DND-41 (cell line): Measurements from ENCODE around the gene ARHGAP8.

Source experiments
- ATAC-seq: fragments of 200-7000 bp; cut with Tn5 transposase; 3 replicates; pipeline ENCODE4 v1.9.1; 2021; ENCODE audit warnings: low read depth; ENCODE audit not compliant: insufficient read depth
- DNase-seq: peaks from one replicate; pipeline ENCODE4 v3.0.0-alpha.2; 2020
- H2AFZ ChIP-seq: 2 replicates; pipeline ENCODE4 v1.6.0; 2012; ENCODE audit warnings: low read depth, low read length
- H3K27ac ChIP-seq: 2 replicates; pipeline ENCODE4 v1.5.1; 2012; ENCODE audit warnings: low read length, inconsistent platforms
- H3K27me3 ChIP-seq: fragments of 200-600 bp; sonication (generic); 2 replicates; pipeline ENCODE4 v1.6.0; 2012; ENCODE audit warnings: low read length, mild to moderate bottlenecking, inconsistent platforms; ENCODE audit not compliant: insufficient read depth, poor library complexity
- H3K36me3 ChIP-seq: 2 replicates; pipeline ENCODE4 v1.5.1; 2012; ENCODE audit warnings: low read length, inconsistent platforms; ENCODE audit not compliant: insufficient read depth
- H3K4me1 ChIP-seq: 2 replicates; pipeline ENCODE4 v1.5.1; 2012; ENCODE audit warnings: mild to moderate bottlenecking, low read length; ENCODE audit not compliant: insufficient read depth
- H3K4me2 ChIP-seq: 2 replicates; pipeline ENCODE4 v1.6.0; 2012; ENCODE audit warnings: mild to moderate bottlenecking, moderate library complexity, low read length, inconsistent platforms; ENCODE audit not compliant: insufficient read depth
- H3K4me3 ChIP-seq, 2 experiments: fragments of 200-600 bp in 1 of 2; shearing (Covaris generic) in 1 of 2; 2 replicates each; pipeline ENCODE4 v1.5.1; 2012 to 2016; ENCODE audit warnings: inconsistent platforms in 2 of 2, low read length in 2 of 2, mild to moderate bottlenecking in 2 of 2, low read depth in 1 of 2, moderate library complexity in 1 of 2
- H3K79me2 ChIP-seq: 2 replicates; pipeline ENCODE4 v1.6.0; 2012; ENCODE audit warnings: low read length, inconsistent platforms; ENCODE audit not compliant: insufficient read depth
- H3K9ac ChIP-seq: 2 replicates; pipeline ENCODE4 v1.6.0; 2012; ENCODE audit warnings: low read depth, mild to moderate bottlenecking, inconsistent platforms, low read length, moderate library complexity
- H3K9me3 ChIP-seq: 2 replicates; pipeline ENCODE4 v1.5.1; 2012; ENCODE audit warnings: low read length, moderate library complexity, mild to moderate bottlenecking, inconsistent platforms; ENCODE audit not compliant: insufficient read depth, severe bottlenecking
- H4K20me1 ChIP-seq: 2 replicates; pipeline ENCODE4 v1.6.0; 2012; ENCODE audit warnings: low read length; ENCODE audit not compliant: insufficient read depth
- EZH2 ChIP-seq: IDR thresholded peaks from 3 replicates; pipeline ENCODE4 v1.6.1; 2012; ENCODE audit warnings: borderline replicate concordance, low read depth, mild to moderate bottlenecking, moderate library complexity, low read length, inconsistent platforms; ENCODE audit not compliant: severe bottlenecking
- TF ChIP-seq, protein P1 (sequence below): IDR thresholded peaks from 2 replicates; pipeline ENCODE4 v1.5.1; 2012; ENCODE audit warnings: borderline replicate concordance, low read length, moderate library complexity, mild to moderate bottlenecking; ENCODE audit not compliant: poor library complexity, severe bottlenecking; ENCODE audit errors: extremely low read depth

The ARHGAP8 gene

GRCh38 chr22:44845796-44846720 lies 93.7 kb downstream of the ARHGAP8 start:
- Histone ChIP-seq H3K4me3 (no peak overlapping the region), H3K79me2 (no peaks in the 10 kb centered on the region), H3K27ac (no peak overlapping the region), H3K4me1 (no peaks in the 10 kb centered on the region), H3K4me2 (no peak overlapping the region), H4K20me1 (no peaks in the 10 kb centered on the region), H3K9me3 (no peaks in the 10 kb centered on the region), H3K36me3 (no peaks in the 10 kb centered on the region), H2AFZ (no peak overlapping the region), H3K27me3 (no peaks in the 10 kb centered on the region), H3K9ac (no peak overlapping the region)
- ATAC-seq (no peak), DNase-seq (no peak)
- no peak for TF ChIP-seq EZH2
- TF ChIP-seq, protein P1, sequence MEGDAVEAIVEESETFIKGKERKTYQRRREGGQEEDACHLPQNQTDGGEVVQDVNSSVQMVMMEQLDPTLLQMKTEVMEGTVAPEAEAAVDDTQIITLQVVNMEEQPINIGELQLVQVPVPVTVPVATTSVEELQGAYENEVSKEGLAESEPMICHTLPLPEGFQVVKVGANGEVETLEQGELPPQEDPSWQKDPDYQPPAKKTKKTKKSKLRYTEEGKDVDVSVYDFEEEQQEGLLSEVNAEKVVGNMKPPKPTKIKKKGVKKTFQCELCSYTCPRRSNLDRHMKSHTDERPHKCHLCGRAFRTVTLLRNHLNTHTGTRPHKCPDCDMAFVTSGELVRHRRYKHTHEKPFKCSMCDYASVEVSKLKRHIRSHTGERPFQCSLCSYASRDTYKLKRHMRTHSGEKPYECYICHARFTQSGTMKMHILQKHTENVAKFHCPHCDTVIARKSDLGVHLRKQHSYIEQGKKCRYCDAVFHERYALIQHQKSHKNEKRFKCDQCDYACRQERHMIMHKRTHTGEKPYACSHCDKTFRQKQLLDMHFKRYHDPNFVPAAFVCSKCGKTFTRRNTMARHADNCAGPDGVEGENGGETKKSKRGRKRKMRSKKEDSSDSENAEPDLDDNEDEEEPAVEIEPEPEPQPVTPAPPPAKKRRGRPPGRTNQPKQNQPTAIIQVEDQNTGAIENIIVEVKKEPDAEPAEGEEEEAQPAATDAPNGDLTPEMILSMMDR, result no peak

GRCh38 chr22:44846726-44847275 lies 94.4 kb downstream of the ARHGAP8 start:
- no peak overlapping the region for H3K9ac ChIP-seq
- H3K9me3 ChIP-seq, result no peaks in the 10 kb centered on the region
- ATAC-seq, result no peak
- no peaks in the 10 kb centered on the region for H3K79me2 ChIP-seq
- H3K4me2 ChIP-seq, result no peak overlapping the region
- H3K4me3 ChIP-seq, result no peak overlapping the region
- TF ChIP-seq EZH2, result no peak
- TF ChIP-seq, protein P1, result no peak
- no peaks in the 10 kb centered on the region for H3K36me3 ChIP-seq
- no peak overlapping the region for H2AFZ ChIP-seq
- no peak for DNase-seq
- H3K27ac ChIP-seq, result no peak overlapping the region
- no peaks in the 10 kb centered on the region for H3K27me3 ChIP-seq
- H3K4me1 ChIP-seq, result no peaks in the 10 kb centered on the region
- H4K20me1 ChIP-seq, result no peaks in the 10 kb centered on the region

- H3K9ac ChIP-seq, result no peak overlapping the region
- no peaks in the 10 kb centered on the region for H3K4me1 ChIP-seq
- H3K27me3 ChIP-seq, result no peaks in the 10 kb centered on the region
- TF ChIP-seq, protein P1, result no peak
- TF ChIP-seq EZH2, result no peak
- H4K20me1 ChIP-seq, result no peaks in the 10 kb centered on the region
- no peak overlapping the region for H2AFZ ChIP-seq
- H3K4me2 ChIP-seq, result no peak overlapping the region
- H3K27ac ChIP-seq, result no peak overlapping the region
- H3K36me3 ChIP-seq, result no peaks in the 10 kb centered on the region
- no peaks in the 10 kb centered on the region for H3K79me2 ChIP-seq
- DNase-seq (no peak), ATAC-seq (no peak)
- H3K4me3 ChIP-seq, result no peak overlapping the region
- H3K9me3 ChIP-seq, result no peaks in the 10 kb centered on the region
These were observed 95.0 kb downstream of the ARHGAP8 start for GRCh38 chr22:44847380-44847779.
